D721Med (cell line): ENCODE measurements around the gene UQCRC2.
"Not testable (repeated sequence)": the region's sequence is repeated elsewhere in the genome, so short reads cannot be mapped to it uniquely, and the experiment has no call there.

ENCODE experiments used
- DNase-seq: peaks from one replicate; pipeline ENCODE4 v3.0.0; 2011; ENCODE audit warnings: low spot score; ENCODE audit not compliant: insufficient read length
- FAIRE-seq: peaks from 2 replicates; lab custom pipeline; 2011; peaks lifted over from hg19 to GRCh38; lab: Jason Lieb, UNC
- TF ChIP-seq, protein P1 (sequence below): IDR thresholded peaks from 2 replicates; pipeline ENCODE4 v1.5.1; 2012; ENCODE audit warnings: mild to moderate bottlenecking, control low read depth; ENCODE audit not compliant: insufficient read depth; ENCODE audit errors: missing control alignments

Gene UQCRC2

DNA sequence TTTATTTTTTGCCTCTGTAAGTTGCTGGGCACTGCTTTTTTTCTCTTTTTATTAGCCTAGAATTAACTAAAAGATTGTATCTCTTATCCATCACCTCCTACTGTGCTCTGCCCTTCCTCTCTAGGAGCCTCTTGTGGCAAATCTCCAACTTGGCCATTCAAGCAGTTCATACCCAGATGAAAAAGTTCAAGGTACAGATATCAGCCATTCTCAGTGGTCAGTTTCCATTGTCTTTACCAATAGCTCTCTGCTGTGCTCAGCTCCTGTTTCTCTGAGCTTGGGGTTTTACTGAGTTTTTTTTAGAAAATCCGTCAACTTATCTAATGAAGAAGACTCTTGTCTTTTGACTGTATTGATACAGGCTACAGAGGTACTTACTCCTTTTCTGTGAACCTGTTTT, 70.3 kb downstream of the UQCRC2 start:
- TF ChIP-seq, protein P1, sequence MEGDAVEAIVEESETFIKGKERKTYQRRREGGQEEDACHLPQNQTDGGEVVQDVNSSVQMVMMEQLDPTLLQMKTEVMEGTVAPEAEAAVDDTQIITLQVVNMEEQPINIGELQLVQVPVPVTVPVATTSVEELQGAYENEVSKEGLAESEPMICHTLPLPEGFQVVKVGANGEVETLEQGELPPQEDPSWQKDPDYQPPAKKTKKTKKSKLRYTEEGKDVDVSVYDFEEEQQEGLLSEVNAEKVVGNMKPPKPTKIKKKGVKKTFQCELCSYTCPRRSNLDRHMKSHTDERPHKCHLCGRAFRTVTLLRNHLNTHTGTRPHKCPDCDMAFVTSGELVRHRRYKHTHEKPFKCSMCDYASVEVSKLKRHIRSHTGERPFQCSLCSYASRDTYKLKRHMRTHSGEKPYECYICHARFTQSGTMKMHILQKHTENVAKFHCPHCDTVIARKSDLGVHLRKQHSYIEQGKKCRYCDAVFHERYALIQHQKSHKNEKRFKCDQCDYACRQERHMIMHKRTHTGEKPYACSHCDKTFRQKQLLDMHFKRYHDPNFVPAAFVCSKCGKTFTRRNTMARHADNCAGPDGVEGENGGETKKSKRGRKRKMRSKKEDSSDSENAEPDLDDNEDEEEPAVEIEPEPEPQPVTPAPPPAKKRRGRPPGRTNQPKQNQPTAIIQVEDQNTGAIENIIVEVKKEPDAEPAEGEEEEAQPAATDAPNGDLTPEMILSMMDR, result no peak
- DNase-seq, result no peak

DNA sequence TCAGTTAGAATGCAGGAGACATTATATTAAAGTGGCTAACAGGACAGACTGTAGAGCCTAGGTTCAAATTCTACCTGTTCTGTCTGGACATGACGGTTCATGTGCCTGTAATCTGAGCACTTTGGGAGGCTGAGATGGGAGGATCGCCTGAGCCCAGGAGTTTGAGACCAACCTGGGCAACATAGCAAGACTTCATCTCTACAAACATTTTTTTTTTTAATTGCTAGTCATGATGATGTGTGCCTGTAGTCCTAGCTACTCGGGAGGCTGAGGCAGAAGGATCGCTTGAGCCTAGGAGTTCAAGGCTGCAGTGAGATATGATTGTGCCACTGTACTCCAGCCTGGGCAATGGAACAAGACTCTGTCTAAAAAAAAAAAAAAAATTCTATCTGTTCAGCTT, 71.6 kb downstream of the UQCRC2 start:
- DNase-seq, FAIRE-seq: not testable (repeated sequence)

More for the DNA sequence above, 70.3 kb downstream of the UQCRC2 start:
- FAIRE-seq, result no peak

DNA sequence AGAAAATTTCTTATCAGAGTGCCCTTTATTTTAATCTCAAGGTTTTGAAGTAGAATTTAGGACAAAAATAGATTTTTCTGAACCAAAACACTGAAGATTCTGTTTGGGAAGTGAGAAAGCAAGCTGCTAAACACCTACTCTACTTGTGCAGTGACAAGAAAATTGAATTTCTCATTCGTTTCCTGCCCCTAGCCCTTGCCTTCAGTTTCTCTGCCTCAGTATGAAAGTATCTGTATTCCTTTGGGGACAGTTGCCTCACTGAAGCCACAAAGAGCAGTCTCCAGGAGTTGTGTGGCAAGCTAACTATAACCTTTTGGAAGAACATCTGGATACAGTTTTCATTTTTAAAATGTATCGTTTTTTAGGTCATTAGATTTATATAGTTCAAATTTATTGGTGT, 74.5 kb downstream of the UQCRC2 start:
- TF ChIP-seq, protein P1, result no peak
- DNase-seq (no peak), FAIRE-seq (no peak)

GRCh38 chr16:22029632-22030031, 76.5 kb downstream of the UQCRC2 start:
- FAIRE-seq (no peak), DNase-seq (no peak)
- TF ChIP-seq, protein P1, result no peak

DNA sequence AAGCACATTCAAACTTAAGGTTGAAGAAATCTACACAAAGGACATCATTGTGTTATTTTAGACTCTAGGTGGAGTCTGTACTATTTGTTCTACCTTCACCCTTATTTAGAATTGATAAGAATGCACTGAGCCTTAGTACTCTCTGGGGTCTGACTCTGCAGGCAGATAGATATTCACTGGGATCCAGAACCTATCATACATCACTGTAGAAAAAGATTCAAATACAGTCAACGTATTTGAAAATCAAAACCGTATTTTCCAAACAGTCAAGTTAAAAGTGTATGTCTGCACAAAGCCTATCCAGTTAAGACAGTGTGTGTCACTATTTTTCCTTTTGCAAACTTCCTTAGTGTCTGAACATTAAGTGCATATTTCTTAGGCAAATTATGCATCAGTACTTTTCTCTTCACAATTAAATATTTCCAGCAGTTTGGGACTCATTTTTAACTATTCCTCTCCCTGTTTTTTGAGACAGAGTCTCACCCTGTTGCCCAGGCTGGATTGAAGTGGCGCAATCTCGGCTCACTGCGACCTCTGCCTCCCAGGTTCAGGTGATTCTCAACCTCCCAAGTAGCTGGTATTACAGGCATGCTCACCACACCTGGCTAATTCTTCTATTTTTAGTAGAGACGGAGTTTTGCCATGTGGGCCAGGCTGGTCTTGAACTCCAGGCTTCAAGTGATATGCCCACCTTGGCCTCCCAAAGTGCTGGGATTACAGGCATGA, 77.1 kb downstream of the UQCRC2 start:
- FAIRE-seq (no peak), DNase-seq (no peak)
- TF ChIP-seq, protein P1, result no peak

DNA sequence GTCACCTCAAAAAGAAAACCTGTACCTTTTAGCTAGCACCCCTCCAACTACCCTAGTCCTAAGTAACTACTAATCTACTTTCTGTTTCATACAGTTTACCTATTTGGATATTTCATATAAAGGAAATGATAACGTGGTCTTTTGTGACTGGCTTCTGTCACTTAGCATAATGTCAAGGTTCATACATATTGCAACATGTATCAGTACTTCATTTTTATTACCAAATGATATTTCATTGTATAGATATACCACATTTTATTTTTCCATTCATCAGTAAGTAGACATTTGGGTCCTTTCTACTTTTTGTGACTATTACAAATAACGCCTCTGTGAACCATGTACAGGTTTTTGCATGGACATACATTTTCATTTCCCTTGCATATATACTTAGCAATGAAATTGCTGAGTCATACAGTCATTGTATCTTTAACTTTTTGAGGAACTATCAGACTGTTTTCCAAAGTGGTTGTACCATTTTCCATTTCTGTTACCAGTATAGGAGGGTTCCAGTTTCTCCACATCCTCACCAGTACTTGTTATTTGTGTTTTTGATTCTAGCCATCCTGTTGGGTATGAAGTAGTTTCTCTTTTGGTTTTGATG, 78.4 kb downstream of the UQCRC2 start:
- TF ChIP-seq, protein P1, result no peak
- DNase-seq, result no peak
- no peak for FAIRE-seq
